Hepatocyte (in vitro differentiated cells): Measurements from ENCODE around the gene PPP6R2.

Experiments
- CTCF ChIP-seq: fragments of 200-600 bp; sonication (generic); IDR thresholded peaks from 2 replicates; pipeline ENCODE4 v1.5.1; 2016; ENCODE audit warnings: antibody characterized with exemption, mild to moderate bottlenecking; ENCODE audit not compliant: poor library complexity
- EZH2phosphoT487 ChIP-seq: fragments of 200-600 bp; sonication (generic); IDR thresholded peaks from one replicate; pipeline ENCODE4 v1.6.1; 2018; ENCODE audit warnings: antibody characterized with exemption, mild to moderate bottlenecking, low read depth, moderate library complexity; ENCODE audit not compliant: unreplicated experiment, severe bottlenecking

GRCh38 chr22:50338042-50338573 is 5.0 kb upstream of the PPP6R2 start:
- TF ChIP-seq CTCF, result no peak
- no peak for TF ChIP-seq EZH2phosphoT487
